CD4-positive, alpha-beta T cell treated with Interferon gamma for 1 hour (primary cell): ENCODE data around the gene RMND5A.
"Not testable (repeated sequence)": the region's sequence is repeated elsewhere in the genome, so short reads cannot be mapped to it uniquely, and the experiment has no call there.

ENCODE experiments used
- DNase-seq: peaks from one replicate; pipeline ENCODE4 v3.0.0-alpha.2; 2020

RMND5A gene

GRCh38 chr2:86719263-86719636, 841 bp upstream of the RMND5A start:
- not testable (repeated sequence) for DNase-seq

GRCh38 chr2:86720540-86721320, 639 bp downstream of the RMND5A start:
- peak; percentile 50 for DNase-seq

GRCh38 chr2:86725706-86726105, 5.6 kb downstream of the RMND5A start:
- not testable (repeated sequence) for DNase-seq

GRCh38 chr2:86732040-86732525, 12.0 kb downstream of the RMND5A start:
- not testable (repeated sequence) for DNase-seq

GRCh38 chr2:86732837-86733236, 12.7 kb downstream of the RMND5A start:
- not testable (repeated sequence) for DNase-seq

GRCh38 chr2:86733528-86733927, 13.4 kb downstream of the RMND5A start:
- DNase-seq = not testable (repeated sequence)

GRCh38 chr2:86734896-86735295, 14.8 kb downstream of the RMND5A start:
- not testable (repeated sequence) for DNase-seq

GRCh38 chr2:86739485-86739884, 19.4 kb downstream of the RMND5A start:
- DNase-seq = not testable (repeated sequence)

- not testable (repeated sequence) for DNase-seq
These were observed 19.8 kb downstream of the RMND5A start for GRCh38 chr2:86739889-86740288.

GRCh38 chr2:86741889-86742498, 21.9 kb downstream of the RMND5A start:
- DNase-seq = not testable (repeated sequence)

GRCh38 chr2:86744152-86744551, 24.1 kb downstream of the RMND5A start:
- DNase-seq = no peak

GRCh38 chr2:86746939-86747338, 26.8 kb downstream of the RMND5A start:
- DNase-seq = no peak

GRCh38 chr2:86747711-86748639, 27.9 kb downstream of the RMND5A start:
- no peak for DNase-seq

- no peak for DNase-seq
These were observed 30.2 kb downstream of the RMND5A start for GRCh38 chr2:86750240-86750839.

- DNase-seq = no peak
These were observed 31.7 kb downstream of the RMND5A start for GRCh38 chr2:86751778-86752177.

- DNase-seq = no peak
These were observed 32.8 kb downstream of the RMND5A start for GRCh38 chr2:86752934-86753333.

GRCh38 chr2:86753606-86754005, 33.5 kb downstream of the RMND5A start:
- DNase-seq = no peak

- DNase-seq = no peak
These were observed 38.3 kb downstream of the RMND5A start for GRCh38 chr2:86758405-86758804.

- no peak for DNase-seq
These were observed 40.3 kb downstream of the RMND5A start for GRCh38 chr2:86760371-86760770.

GRCh38 chr2:86764661-86765309, 44.7 kb downstream of the RMND5A start:
- DNase-seq = no peak

GRCh38 chr2:86765310-86765695, 45.2 kb downstream of the RMND5A start:
- no peak for DNase-seq
